ENCODE results near the gene AADACL4. TPM values are rescaled to one million over a fixed set of nuclear protein-coding genes. Genes with fewer than 3 reads are reported as not detected.

Gene AADACL4
- total and polyA plus RNA-seq, 10 of the 15 experiments (the other 5 are each of a cell fraction or from before 2014, with no cell fraction given) = not detected

GRCh38 chr1:12649971-12650421, 6.1 kb downstream of the AADACL4 start:
- Histone ChIP-seq H3K79me2 (ENCODE audit: control insufficient read depth, insufficient read depth, low read length) (no peaks in the 10 kb centered on the region), H2AFZ (ENCODE audit: control insufficient read depth, low read depth, low read length) (no peak overlapping the region), H3K27ac (ENCODE audit: control insufficient read depth, insufficient read depth) (no peak overlapping the region), H3K4me3 (no peak overlapping the region), H3K4me2 (ENCODE audit: control insufficient read depth, insufficient read depth) (no peak overlapping the region), H3K9me3 (replicated peaks; ENCODE audit: control insufficient read depth, insufficient read depth, low read length) (no peaks in the 10 kb centered on the region), H3K27me3 (replicated peaks in 1 of 2; ENCODE audit: control insufficient read depth in 2 of 2, insufficient read depth in 2 of 2, low read length in 1 of 2) (no peaks in the 10 kb centered on the region; a peak in 1 of 4 replicates), H4K20me1 (ENCODE audit: control insufficient read depth, insufficient read depth) (no peaks in the 10 kb centered on the region), H3K9ac (ENCODE audit: control insufficient read depth, insufficient read depth, low read length) (no peak overlapping the region), H3K36me3 (ENCODE audit: control insufficient read depth in 2 of 2, insufficient read depth in 2 of 2, low read length in 1 of 2) (no peaks in the 10 kb centered on the region), H3K4me1 (ENCODE audit: control insufficient read depth, insufficient read depth, low read length) (no peaks in the 10 kb centered on the region)
- SMC1A ChIA-PET (ENCODE audit: uncharacterized antibody, unreplicated experiment) = interaction anchor here (1.9 kb wide), 1 partner anchor 335 kb away, joined by 4 read pairs; no protein-coding TSS in a partner anchor
- 25% methylated on average over 5 of the region's 5 CpGs for WGBS (ENCODE audit: insufficient coverage, insufficient replicate concordance, low lambda C conversion rate, missing lambda C conversion rate)
- no peak for DNase-seq (ENCODE audit: low read depth, low spot score)
- CTCF ChIA-PET = interaction anchor here (1.1 to 2.4 kb wide), 3 partner anchors 9 to 375 kb away, joined by 3 to 9 read pairs (median 5); no protein-coding TSS in a partner anchor
- intact Hi-C loops (cut with micrococcal nuclease; ENCODE audit: unreplicated experiment) (no loop called here), in situ Hi-C loops (cut with MboI) (no loop called here)
- TF ChIP-seq POLR2AphosphoS5 (IDR thresholded peaks at IDR 0.05; ENCODE audit: low read length) (no peak), TCF7 (IDR thresholded peaks at IDR 0.05; ENCODE audit: borderline replicate concordance) (no peak), TARDBP (IDR thresholded peaks at IDR 0.05; ENCODE audit: borderline replicate concordance) (no peak), SKIL (IDR thresholded peaks at IDR 0.05; ENCODE audit: low read depth, poor library complexity, severe bottlenecking) (no peak), ZNF592 (IDR thresholded peaks at IDR 0.05) (no peak)
- no peak for FAIRE-seq
- ATAC-seq = no peak
- POLR2A ChIA-PET = no interaction called here
- no TSS peak for BruUV-seq (replicated peaks)
- RAD21 ChIA-PET (ENCODE audit: unreplicated experiment) = interaction anchor here (1.0 kb wide), 1 partner anchor 9 kb away, joined by 4 read pairs; no protein-coding TSS in a partner anchor

Measured in GM12878 (cell line).